H9 (cell line): ENCODE data around the gene C19orf73. TPM values are rescaled to one million over a fixed set of nuclear protein-coding genes. Genes with fewer than 3 reads are reported as not detected.

Source experiments
- DNase-seq: peaks from one replicate; pipeline ENCODE4 v3.0.0-alpha.2; 2017
- H2AFZ ChIP-seq: one replicate; pipeline ENCODE4 v1.6.1; 2013; ENCODE audit warnings: mild to moderate bottlenecking, low read length, control low read depth, moderate library complexity
- H2AK5ac ChIP-seq: 2 replicates; pipeline ENCODE4 v1.6.1; 2013; ENCODE audit warnings: low read length, control low read depth, mixed read lengths; ENCODE audit not compliant: insufficient read length
- H2BK120ac ChIP-seq: one replicate; pipeline ENCODE4 v1.6.1; 2013; ENCODE audit warnings: low read depth, mild to moderate bottlenecking, low read length, control low read depth, inconsistent platforms; ENCODE audit not compliant: poor library complexity, severe bottlenecking
- H2BK12ac ChIP-seq: 2 replicates; pipeline ENCODE4 v1.6.1; 2013; ENCODE audit warnings: low read length, control low read depth, mixed read lengths, low read depth; ENCODE audit not compliant: insufficient read length
- H2BK15ac ChIP-seq: 2 replicates; pipeline ENCODE4 v1.6.1; 2013; ENCODE audit warnings: low read depth, low read length, control low read depth
- H2BK20ac ChIP-seq: one replicate; pipeline ENCODE4 v1.6.1; 2013; ENCODE audit warnings: low read depth, mild to moderate bottlenecking, low read length, control low read depth, inconsistent platforms; ENCODE audit not compliant: poor library complexity, severe bottlenecking
- H2BK5ac ChIP-seq: 2 replicates; pipeline ENCODE4 v1.6.1; 2013; ENCODE audit warnings: low read length, control low read depth, mixed read lengths; ENCODE audit not compliant: insufficient read length
- H3K14ac ChIP-seq: 2 replicates; pipeline ENCODE4 v1.6.1; 2013; ENCODE audit warnings: low read length, control low read depth; ENCODE audit not compliant: insufficient read depth
- H3K18ac ChIP-seq: 2 replicates; pipeline ENCODE4 v1.6.1; 2013; ENCODE audit warnings: low read depth, mild to moderate bottlenecking, mixed read lengths, low read length, control low read depth; ENCODE audit not compliant: insufficient read length
- H3K23ac ChIP-seq: 2 replicates; pipeline ENCODE4 v1.6.1; 2013; ENCODE audit warnings: low read length, control low read depth, mixed read lengths, low read depth; ENCODE audit not compliant: insufficient read length
- H3K23me2 ChIP-seq: 2 replicates; pipeline ENCODE4 v1.6.1; 2013; ENCODE audit warnings: low read depth, mild to moderate bottlenecking, mixed read lengths, low read length, control low read depth; ENCODE audit not compliant: insufficient read length, poor library complexity, severe bottlenecking
- H3K27ac ChIP-seq: 2 replicates; pipeline ENCODE4 v1.5.1; 2013; ENCODE audit warnings: low read length, control low read depth, mixed read lengths, low read depth; ENCODE audit not compliant: insufficient read length
- H3K27me3 ChIP-seq: 2 replicates; pipeline ENCODE4 v1.6.1; 2013; ENCODE audit warnings: low read length, control low read depth, inconsistent platforms; ENCODE audit not compliant: insufficient read depth
- H3K4ac ChIP-seq: 2 replicates; pipeline ENCODE4 v1.6.1; 2013; ENCODE audit warnings: low read depth, mild to moderate bottlenecking, control low read depth, inconsistent platforms, low read length, moderate library complexity
- H3K4me1 ChIP-seq: 2 replicates; pipeline ENCODE4 v1.6.1; 2013; ENCODE audit warnings: low read length, control low read depth, inconsistent platforms; ENCODE audit not compliant: insufficient read depth
- H3K4me2 ChIP-seq: 2 replicates; pipeline ENCODE4 v1.6.1; 2013; ENCODE audit warnings: low read length, control low read depth, mixed read lengths; ENCODE audit not compliant: insufficient read length, insufficient read depth
- H3K56ac ChIP-seq: 2 replicates; pipeline ENCODE4 v1.6.1; 2013; ENCODE audit warnings: low read depth, mild to moderate bottlenecking, mixed read lengths, low read length, control low read depth; ENCODE audit not compliant: insufficient read length
- H3K79me1 ChIP-seq: 2 replicates; pipeline ENCODE4 v1.6.1; 2013; ENCODE audit warnings: low read depth, mild to moderate bottlenecking, moderate library complexity, low read length, control low read depth, inconsistent platforms; ENCODE audit not compliant: insufficient read depth, poor library complexity, severe bottlenecking
- H3K79me2 ChIP-seq: 2 replicates; pipeline ENCODE4 v1.6.1; 2013; ENCODE audit warnings: low read length, control low read depth, inconsistent platforms; ENCODE audit not compliant: insufficient read depth
- H3K9ac ChIP-seq: 2 replicates; pipeline ENCODE4 v1.6.1; 2013; ENCODE audit warnings: low read length, control low read depth, mixed read lengths; ENCODE audit not compliant: insufficient read length; ENCODE audit errors: extremely low read depth
- H3K9me3 ChIP-seq: one replicate; pipeline ENCODE4 v1.6.1; 2013; ENCODE audit warnings: low read depth, low read length, inconsistent platforms; ENCODE audit not compliant: control insufficient read depth
- H3T11ph ChIP-seq: one replicate; pipeline ENCODE4 v1.6.1; 2013; ENCODE audit warnings: mild to moderate bottlenecking, low read length, control low read depth, inconsistent platforms
- H4K20me1 ChIP-seq: one replicate; pipeline ENCODE4 v1.6.1; 2013; ENCODE audit not compliant: control insufficient read depth, insufficient read length, insufficient read depth
- H4K5ac ChIP-seq: 2 replicates; pipeline ENCODE4 v1.6.1; 2013; ENCODE audit warnings: low read depth, mild to moderate bottlenecking, mixed read lengths, low read length, control low read depth; ENCODE audit not compliant: insufficient read length
- H4K8ac ChIP-seq: replicated peaks from 2 replicates; pipeline ENCODE4 v1.6.1; 2013; ENCODE audit warnings: low read length, control low read depth, mixed read lengths, low read depth; ENCODE audit not compliant: insufficient read length
- H4K91ac ChIP-seq: 2 replicates; pipeline ENCODE4 v1.6.1; 2013; ENCODE audit warnings: low read depth, mild to moderate bottlenecking, moderate library complexity, mixed read lengths, low read length, control low read depth; ENCODE audit not compliant: insufficient read length
- H3K27ac Mint-ChIP-seq, 3 experiments: 2 replicates in 2 of 3; 3 replicates in 1 of 3; pipeline ENCODE4 v1.8.0; 2020 to 2021; ENCODE audit warnings: mixed read lengths in 3 of 3, mild to moderate bottlenecking in 1 of 3, moderate library complexity in 1 of 3
- H3K27me3 Mint-ChIP-seq: 2 replicates; pipeline ENCODE4 v1.8.0; 2021; ENCODE audit warnings: low read depth, mild to moderate bottlenecking, moderate library complexity, mixed read lengths
- H3K36me3 Mint-ChIP-seq, 3 experiments: 2 replicates in 2 of 3; 3 replicates in 1 of 3; pipeline ENCODE4 v1.8.0; 2020 to 2021; ENCODE audit warnings: low read depth in 3 of 3, mixed read lengths in 3 of 3; ENCODE audit not compliant: insufficient read depth in 1 of 3
- H3K4me1 Mint-ChIP-seq, 2 experiments: 2 replicates each; pipeline ENCODE4 v1.8.0; 2020; ENCODE audit warnings: mixed read lengths in 2 of 2
- H3K4me3 Mint-ChIP-seq, 2 experiments: 2 replicates in 1 of 2; 3 replicates in 1 of 2; pipeline ENCODE4 v1.8.0; 2020 to 2021; ENCODE audit warnings: mild to moderate bottlenecking in 2 of 2, mixed read lengths in 2 of 2, moderate library complexity in 1 of 2
- H3K9me3 Mint-ChIP-seq, 2 experiments: 2 replicates in 1 of 2; 3 replicates in 1 of 2; pipeline ENCODE4 v1.8.0; 2020; ENCODE audit warnings: mild to moderate bottlenecking in 2 of 2, mixed read lengths in 2 of 2, moderate library complexity in 1 of 2
- CTCF ChIP-seq: fragments of 200-600 bp; sonication (generic); conservative IDR thresholded peaks from 3 replicates; pipeline ENCODE4 v1.8.0; 2021; ENCODE audit warnings: antibody characterized with exemption, mild to moderate bottlenecking
- WGBS: extraction: QIAGEN DNeasy Blood & Tissue Kit; methylation state at CpG from one replicate; pipeline ENCODE4 v1.1.7; 2013; ENCODE audit warnings: missing lambda C conversion rate, low lambda C conversion rate, mixed read lengths; ENCODE audit not compliant: insufficient read length; ENCODE audit errors: extremely low coverage; 5-methylcytosine and 5-hydroxymethylcytosine counted together
- total RNA-seq: library from RNA; stranded (reverse); gene quantifications from 2 replicates; pipeline ENCODE4 v1.2.1, GENCODE V29; 2021

Gene C19orf73
- total RNA-seq, 1 experiment from 2014 or later, result 1.1 TPM

GRCh38 chr19:49080392-49080791, 38.6 kb downstream of the C19orf73 start:
- H3K27ac ChIP-seq, result no peak overlapping the region
- peaks cover 2 to 6% of the 10 kb centered on the region in 2 experiments for H3K4me1 Mint-ChIP-seq
- H3K14ac ChIP-seq, result no peak overlapping the region

More at GRCh38 chr19:49080392-49080791, 38.6 kb downstream of the C19orf73 start:
- H3K4me3 Mint-ChIP-seq, result no peak overlapping the region
- Histone ChIP-seq H2BK120ac (no peak overlapping the region), H2BK12ac (no peak overlapping the region), H2AFZ (no peak overlapping the region), H3K27me3 (no peaks in the 10 kb centered on the region), H3K79me1 (no peaks in the 10 kb centered on the region), H3K9ac (no peak overlapping the region), H3K4me1 (no peaks in the 10 kb centered on the region), H3K4ac (no peak overlapping the region), H3K79me2 (no peaks in the 10 kb centered on the region), H2BK20ac (no peak overlapping the region), H4K8ac (no peak overlapping the region), H4K20me1 (no peaks in the 10 kb centered on the region), H3K9me3 (no peaks in the 10 kb centered on the region), H3T11ph (no peak overlapping the region), H4K5ac (no peak overlapping the region), H3K23ac (no peak overlapping the region), H3K18ac (no peak overlapping the region), H4K91ac (no peak overlapping the region), H3K56ac (no peak overlapping the region), H2AK5ac (no peak overlapping the region), H2BK5ac (no peak overlapping the region), H3K4me2 (no peak overlapping the region), H2BK15ac (no peak overlapping the region), H3K23me2 (no peaks in the 10 kb centered on the region)
- no peak for TF ChIP-seq CTCF
- no CpG with 5 or more reads among the region's 4 CpGs for WGBS
- DNase-seq, result no peak
- H3K27me3 Mint-ChIP-seq, result peaks cover 42% of the 10 kb centered on the region
- H3K36me3 Mint-ChIP-seq, result no peaks in the 10 kb centered on the region; a peak in 1 of 7 replicates
- H3K9me3 Mint-ChIP-seq, result peaks cover 3% of the 10 kb centered on the region in 2 experiments; a peak in 3 of 5 replicates
- no peak overlapping the region for H3K27ac Mint-ChIP-seq
